Tibial nerve (tissue), 4 donors: ENCODE data around the gene ST8SIA2. TPM values are rescaled to one million over a fixed set of nuclear protein-coding genes. Genes with fewer than 3 reads are reported as not detected.

ENCODE experiments used
- DNase-seq, 2 donors: peaks; one replicate each; pipeline ENCODE4 v3.0.0-alpha.2; 2019; ENCODE audit warnings: low spot score in 2 of 2
- H3K27ac ChIP-seq, 4 donors: fragments of 200-600 bp; sonication (generic) in 3 of 4; one replicate each; pipeline ENCODE4 v1.5.1; 2017 to 2019; ENCODE audit warnings: mild to moderate bottlenecking in 1 of 4
- H3K27me3 ChIP-seq, 2 donors: fragments of 200-600 bp; sonication (generic) in 1 of 2; one replicate each; pipeline versions ENCODE4 v1.5.1 to v1.6.0; 2017 to 2019
- H3K36me3 ChIP-seq, 3 donors: fragments of 200-600 bp; sonication (generic); one replicate each; pipeline ENCODE4 v1.5.1; 2018 to 2019
- H3K4me1 ChIP-seq, 4 donors: fragments of 200-600 bp; sonication (generic) in 3 of 4; one replicate each; pipeline ENCODE4 v1.5.1; 2017 to 2019
- H3K4me3 ChIP-seq, 4 donors: fragments of 200-600 bp; sonication (generic) in 3 of 4; one replicate each; pipeline ENCODE4 v1.5.1; 2017 to 2019; ENCODE audit warnings: mild to moderate bottlenecking in 1 of 4, moderate library complexity in 1 of 4
- H3K9me3 ChIP-seq, 4 donors: fragments of 200-600 bp; sonication (generic) in 3 of 4; one replicate each; pipeline ENCODE4 v1.5.1; 2017 to 2019
- CTCF ChIP-seq, 5 experiments: fragments of 200-600 bp in 3 of 5; fragments of 450-650 bp in 2 of 5; sonication (generic) in 3 of 5; IDR thresholded peaks; one replicate each; pipeline ENCODE4 v1.5.1; 2016 to 2019; ENCODE audit warnings: antibody characterized with exemption in 5 of 5, mild to moderate bottlenecking in 3 of 5, moderate library complexity in 2 of 5
- EP300 ChIP-seq, 2 donors: sonication (generic); formaldehyde crosslinking; IDR thresholded peaks; one replicate each; pipeline ENCODE4 v1.6.1; 2017; ENCODE audit warnings: antibody characterized with exemption in 2 of 2, mild to moderate bottlenecking in 1 of 2
- POLR2A ChIP-seq, 2 donors: fragments of 450-650 bp; IDR thresholded peaks; one replicate each; pipeline ENCODE4 v1.6.1; 2017; ENCODE audit warnings: antibody characterized with exemption in 2 of 2, mild to moderate bottlenecking in 2 of 2, moderate library complexity in 2 of 2
- WGBS, 2 donors: methylation state at CpG; one replicate each; pipeline ENCODE4 v1.1.5; 2018; 5-methylcytosine and 5-hydroxymethylcytosine counted together
- total RNA-seq, 4 donors: library from RNA; depleted of rRNA; stranded (reverse); fragments of >200 nt; gene quantifications; one replicate each; pipeline ENCODE4 v1.1.0, GENCODE V29; 2016

ST8SIA2 gene
- total RNA-seq, 4 donors from 2014 or later = not detected

GRCh38 chr15:92463352-92463751 lies 69.7 kb downstream of the ST8SIA2 start:
- no peaks in the 10 kb centered on the region for H3K9me3 ChIP-seq
- 83 to 93% methylated on average over 5 of the region's 5 CpGs for WGBS, 2 donors
- no peaks in the 10 kb centered on the region for H3K36me3 ChIP-seq
- no peak overlapping the region for H3K27ac ChIP-seq
- H3K4me3 ChIP-seq = no peak overlapping the region
- H3K27me3 ChIP-seq = no peaks in the 10 kb centered on the region
- no peaks in the 10 kb centered on the region for H3K4me1 ChIP-seq
- no peak for DNase-seq
- no peak for TF ChIP-seq EP300 (IDR thresholded peaks at IDR 0.05)
- TF ChIP-seq POLR2A (IDR thresholded peaks at IDR 0.05) = no peak
- no peak for TF ChIP-seq CTCF (IDR thresholded peaks at IDR 0.05)

- Histone ChIP-seq H3K36me3 (no peaks in the 10 kb centered on the region), H3K9me3 (no peaks in the 10 kb centered on the region), H3K27ac (no peak overlapping the region), H3K4me3 (no peak overlapping the region), H3K4me1 (no peaks in the 10 kb centered on the region), H3K27me3 (no peaks in the 10 kb centered on the region)
- no peak for DNase-seq
- WGBS, 2 donors = 91 to 93% methylated on average over 7 of the region's 7 CpGs
- TF ChIP-seq EP300 (IDR thresholded peaks at IDR 0.05) (no peak), POLR2A (IDR thresholded peaks at IDR 0.05) (no peak), CTCF (IDR thresholded peaks at IDR 0.05) (no peak)
These were observed 70.1 kb downstream of the ST8SIA2 start for GRCh38 chr15:92463826-92464225.

- no peak overlapping the region for H3K27ac ChIP-seq
- no peaks in the 10 kb centered on the region for H3K9me3 ChIP-seq
- no peak for TF ChIP-seq CTCF (IDR thresholded peaks at IDR 0.05)
- TF ChIP-seq POLR2A (IDR thresholded peaks at IDR 0.05) = no peak
- TF ChIP-seq EP300 (IDR thresholded peaks at IDR 0.05) = no peak
- DNase-seq = no peak
- H3K27me3 ChIP-seq = no peaks in the 10 kb centered on the region
- 88 to 96% methylated on average over 8 of the region's 8 CpGs for WGBS, 2 donors
- no peak overlapping the region for H3K4me3 ChIP-seq
- H3K4me1 ChIP-seq = no peaks in the 10 kb centered on the region
- no peaks in the 10 kb centered on the region for H3K36me3 ChIP-seq
These were observed 73.2 kb downstream of the ST8SIA2 start for GRCh38 chr15:92466834-92467233.

GRCh38 chr15:92467245-92467644 lies 73.6 kb downstream of the ST8SIA2 start:
- no peak for DNase-seq
- no peaks in the 10 kb centered on the region for H3K9me3 ChIP-seq
- H3K4me3 ChIP-seq = no peak overlapping the region
- H3K27me3 ChIP-seq = no peaks in the 10 kb centered on the region
- H3K27ac ChIP-seq = no peak overlapping the region
- WGBS, 2 donors = 88 to 91% methylated on average over 11 of the region's 11 CpGs
- no peaks in the 10 kb centered on the region for H3K4me1 ChIP-seq
- TF ChIP-seq CTCF (IDR thresholded peaks at IDR 0.05) (no peak), EP300 (IDR thresholded peaks at IDR 0.05) (no peak), POLR2A (IDR thresholded peaks at IDR 0.05) (no peak)
- H3K36me3 ChIP-seq = no peaks in the 10 kb centered on the region

- Histone ChIP-seq H3K4me1 (no peaks in the 10 kb centered on the region), H3K9me3 (no peaks in the 10 kb centered on the region), H3K27ac (no peak overlapping the region), H3K27me3 (no peaks in the 10 kb centered on the region), H3K36me3 (no peaks in the 10 kb centered on the region), H3K4me3 (no peak overlapping the region)
- 65 to 72% methylated on average over 3 of the region's 3 CpGs for WGBS, 2 donors
- no peak for DNase-seq
- TF ChIP-seq EP300 (IDR thresholded peaks at IDR 0.05) (no peak), CTCF (IDR thresholded peaks at IDR 0.05) (no peak), POLR2A (IDR thresholded peaks at IDR 0.05) (no peak)
These were observed 75.3 kb downstream of the ST8SIA2 start for GRCh38 chr15:92468991-92469390.
